ENCODE measurements around the gene MGLL. TPM values are rescaled to one million over a fixed set of nuclear protein-coding genes. Genes with fewer than 3 reads are reported as not detected.

MGLL gene
- total and polyA plus RNA-seq, 2 donors (not counting 1 experiment from before 2014, with no cell fraction given) = 1.7 to 6.9 TPM

DNA sequence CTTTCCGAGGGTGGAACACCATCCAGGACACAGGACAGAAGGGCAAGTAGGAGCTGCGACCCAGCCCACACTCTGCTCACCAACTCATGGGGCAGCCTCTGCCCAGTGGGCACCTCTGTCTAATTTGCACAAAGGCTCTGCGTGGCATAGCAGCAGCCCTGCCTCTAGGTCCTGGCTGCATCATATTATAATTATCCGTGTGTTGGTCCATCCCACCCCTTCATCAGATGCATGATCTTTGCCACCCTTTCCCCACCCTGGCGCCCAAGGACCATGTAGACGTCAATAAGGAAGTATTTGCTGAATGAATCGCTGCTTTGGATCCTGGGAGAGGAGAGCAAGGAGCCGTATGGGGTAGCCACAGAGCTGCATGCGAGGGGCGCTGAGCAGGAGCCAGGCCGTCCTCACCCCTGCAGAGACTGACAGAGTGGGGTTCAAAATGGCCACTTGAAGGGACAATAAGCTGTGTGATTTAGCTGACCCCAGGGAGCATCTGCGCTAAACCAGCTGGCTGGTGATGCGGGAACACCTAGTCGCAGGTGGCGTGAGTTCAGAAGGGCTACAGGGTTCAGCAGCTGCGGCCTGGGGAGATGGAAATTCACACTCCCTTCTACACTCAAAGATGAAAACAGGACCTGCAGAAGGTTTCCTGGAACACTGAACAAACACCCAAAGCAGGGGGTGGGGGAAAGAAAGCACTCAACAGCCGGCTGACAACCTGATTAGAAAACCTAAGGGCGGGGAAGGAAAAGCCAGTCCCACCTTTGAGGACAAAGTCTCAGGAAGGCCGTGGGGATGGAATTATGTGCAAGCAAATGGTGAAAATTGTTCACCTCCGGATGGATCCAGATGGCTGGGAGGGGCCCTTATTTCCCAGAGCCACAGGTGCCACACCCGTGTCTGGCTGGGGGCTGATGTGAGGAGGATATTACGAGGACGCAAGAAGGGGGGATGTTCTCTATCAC lies 6.4 kb downstream of the MGLL start:
- Mint-ChIP-seq H3K27ac (no peak overlapping the region), H3K4me3 (no peak overlapping the region), H3K27me3 (peaks cover 4% of the 10 kb centered on the region), H3K4me1 (peaks cover 5% of the 10 kb centered on the region), H3K9me3 (ENCODE audit: insufficient read depth) (no peaks in the 10 kb centered on the region)
- ChIA-PET POLR2A (no interaction called here), CTCF (no interaction called here)
- 96% methylated on average over 17 of the region's 23 CpGs for WGBS (ENCODE audit: insufficient coverage)
- peaks cover 0 to 5% of the 10 kb centered on the region in 2 donors for H3K4me1 ChIP-seq (ENCODE audit: control insufficient read depth in 2 of 2, insufficient read depth in 2 of 2, low read length in 2 of 2)
- no peaks in the 10 kb centered on the region for H3K9me3 ChIP-seq (ENCODE audit: control extremely low read depth in 1 of 3, control insufficient read depth in 2 of 3, insufficient read depth in 1 of 3, low read length in 2 of 3)
- no peaks in the 10 kb centered on the region for H3K27me3 ChIP-seq (replicated peaks in 1 of 4; ENCODE audit: control extremely low read depth in 1 of 4, control insufficient read depth in 3 of 4, insufficient read depth in 4 of 4, low read length in 3 of 4)
- TF ChIP-seq EZH2 (IDR thresholded peaks at IDR 0.05; ENCODE audit: borderline replicate concordance, insufficient read depth, low read depth, low read length, poor library complexity, severe bottlenecking) = no peak
- no peak for TF ChIP-seq CTCF (IDR thresholded peaks at IDR 0.05)
- no peak overlapping the region for H2AFZ ChIP-seq (ENCODE audit: insufficient read depth, low read depth, low read length, poor library complexity, severe bottlenecking)
- no peak for DNase-seq
- H3K27ac ChIP-seq (ENCODE audit: low read length in 2 of 2) = no peak overlapping the region
- H3K4me2 ChIP-seq (replicated peaks; ENCODE audit: low read depth, low read length, poor library complexity, severe bottlenecking) = no peak overlapping the region
- no peak for ATAC-seq (ENCODE audit: low read depth)
- no peak overlapping the region for H3K4me3 ChIP-seq (ENCODE audit: control extremely low read depth in 1 of 5, extremely low read depth in 1 of 5, insufficient read depth in 1 of 5, low read depth in 2 of 5, low read length in 4 of 5)
- no peaks in the 10 kb centered on the region for H4K20me1 ChIP-seq (ENCODE audit: control insufficient read depth, insufficient read depth, low read length, poor library complexity, severe bottlenecking)
- intact Hi-C loops (cut with micrococcal nuclease) = no loop called here
- H3K79me2 ChIP-seq (ENCODE audit: control insufficient read depth, insufficient read depth, low read length) = no peaks in the 10 kb centered on the region
- H3K9ac ChIP-seq (ENCODE audit: low read length) = no peak overlapping the region
- no peaks in the 10 kb centered on the region for H3K36me3 ChIP-seq (replicated peaks in 1 of 2; ENCODE audit: control extremely low read depth in 1 of 2, control insufficient read depth in 1 of 2, extremely low read depth in 1 of 2, insufficient read depth in 2 of 2, low read length in 1 of 2)

- no peaks in the 10 kb centered on the region for H3K27me3 ChIP-seq (replicated peaks in 1 of 4; ENCODE audit: control extremely low read depth in 1 of 4, control insufficient read depth in 3 of 4, insufficient read depth in 4 of 4, low read length in 3 of 4)
- H4K20me1 ChIP-seq (ENCODE audit: control insufficient read depth, insufficient read depth, low read length, poor library complexity, severe bottlenecking) = no peaks in the 10 kb centered on the region
- H3K36me3 ChIP-seq (replicated peaks in 1 of 2; ENCODE audit: control extremely low read depth in 1 of 2, control insufficient read depth in 1 of 2, extremely low read depth in 1 of 2, insufficient read depth in 2 of 2, low read length in 1 of 2) = no peaks in the 10 kb centered on the region
- H3K4me1 Mint-ChIP-seq = no peaks in the 10 kb centered on the region
- TF ChIP-seq EZH2 (IDR thresholded peaks at IDR 0.05; ENCODE audit: borderline replicate concordance, insufficient read depth, low read depth, low read length, poor library complexity, severe bottlenecking) (no peak), CTCF (IDR thresholded peaks at IDR 0.05) (no peak)
- POLR2A ChIA-PET = no interaction called here
- no CpG with 5 or more reads among the region's 7 CpGs for WGBS (ENCODE audit: insufficient coverage)
- H3K27ac ChIP-seq (ENCODE audit: low read length in 2 of 2) = no peak overlapping the region
- intact Hi-C loops (cut with micrococcal nuclease) = no loop called here
- no peak for DNase-seq
- H3K27ac Mint-ChIP-seq = no peak overlapping the region
- H3K4me3 ChIP-seq (ENCODE audit: control extremely low read depth in 1 of 5, extremely low read depth in 1 of 5, insufficient read depth in 1 of 5, low read depth in 2 of 5, low read length in 4 of 5) = no peak overlapping the region
- CTCF ChIA-PET = no interaction called here
- no peak overlapping the region for H3K4me2 ChIP-seq (replicated peaks; ENCODE audit: low read depth, low read length, poor library complexity, severe bottlenecking)
- no peak overlapping the region for H3K9ac ChIP-seq (ENCODE audit: low read length)
- no peaks in the 10 kb centered on the region for H3K79me2 ChIP-seq (ENCODE audit: control insufficient read depth, insufficient read depth, low read length)
- no peaks in the 10 kb centered on the region for H3K9me3 Mint-ChIP-seq (ENCODE audit: insufficient read depth)
- H3K27me3 Mint-ChIP-seq = no peaks in the 10 kb centered on the region
- ATAC-seq (ENCODE audit: low read depth) = no peak
- H3K4me1 ChIP-seq (ENCODE audit: control insufficient read depth in 2 of 2, insufficient read depth in 2 of 2, low read length in 2 of 2) = no peaks in the 10 kb centered on the region
- H3K9me3 ChIP-seq (ENCODE audit: control extremely low read depth in 1 of 3, control insufficient read depth in 2 of 3, insufficient read depth in 1 of 3, low read length in 2 of 3) = no peaks in the 10 kb centered on the region
- H3K4me3 Mint-ChIP-seq = no peak overlapping the region
- no peak overlapping the region for H2AFZ ChIP-seq (ENCODE audit: insufficient read depth, low read depth, low read length, poor library complexity, severe bottlenecking)
Measured at GRCh38 chr3:127815001-127815400, 7.3 kb downstream of the MGLL start.
